HL-60 (cell line): Measurements from ENCODE around the gene OR56A4.
A peak's percentile ranks its signal among the peaks of the same experiment; 100 is the strongest.

Experiments used
- DNase-seq, 2 experiments: peaks; one replicate each; pipeline ENCODE4 v3.0.0-alpha.2; 2010 to 2020; ENCODE audit warnings: low read depth in 1 of 2, low spot score in 1 of 2
- H3K27ac ChIP-seq: fragments of 250-450 bp; sonication (Bioruptor Pico); replicated peaks from 2 replicates; pipeline ENCODE4 v1.5.1; 2020; ENCODE audit warnings: mild to moderate bottlenecking, moderate library complexity
- H3K27me3 ChIP-seq: fragments of 250-450 bp; sonication (Bioruptor Pico); 2 replicates; pipeline ENCODE4 v1.5.1; 2021; ENCODE audit warnings: mild to moderate bottlenecking, moderate library complexity; ENCODE audit not compliant: insufficient read depth, poor library complexity, severe bottlenecking
- H3K4me3 ChIP-seq: replicated peaks from 2 replicates; pipeline ENCODE4 v1.5.1; 2011; ENCODE audit warnings: mild to moderate bottlenecking, control low read depth, low read length; ENCODE audit not compliant: insufficient read depth
- CTCF ChIP-seq: IDR thresholded peaks from one replicate; pipeline ENCODE4 v1.5.1; 2011; ENCODE audit warnings: low read length, control low read depth, inconsistent platforms; ENCODE audit not compliant: insufficient read depth
- GABPA ChIP-seq: IDR thresholded peaks from 2 replicates; pipeline ENCODE4 v1.6.1; 2012; ENCODE audit warnings: low read depth
- POLR2AphosphoS5 ChIP-seq: IDR thresholded peaks from 2 replicates; pipeline ENCODE4 v1.6.1; 2012; ENCODE audit warnings: low read depth
- SPI1 ChIP-seq: IDR thresholded peaks from 2 replicates; pipeline ENCODE4 v1.6.1; 2012; ENCODE audit warnings: low read depth, mild to moderate bottlenecking, borderline replicate concordance
- TF ChIP-seq, protein P1 (sequence below): IDR thresholded peaks from 2 replicates; pipeline ENCODE4 v1.6.1; 2012; ENCODE audit warnings: low read depth; ENCODE audit not compliant: insufficient replicate concordance

The OR56A4 gene

DNA sequence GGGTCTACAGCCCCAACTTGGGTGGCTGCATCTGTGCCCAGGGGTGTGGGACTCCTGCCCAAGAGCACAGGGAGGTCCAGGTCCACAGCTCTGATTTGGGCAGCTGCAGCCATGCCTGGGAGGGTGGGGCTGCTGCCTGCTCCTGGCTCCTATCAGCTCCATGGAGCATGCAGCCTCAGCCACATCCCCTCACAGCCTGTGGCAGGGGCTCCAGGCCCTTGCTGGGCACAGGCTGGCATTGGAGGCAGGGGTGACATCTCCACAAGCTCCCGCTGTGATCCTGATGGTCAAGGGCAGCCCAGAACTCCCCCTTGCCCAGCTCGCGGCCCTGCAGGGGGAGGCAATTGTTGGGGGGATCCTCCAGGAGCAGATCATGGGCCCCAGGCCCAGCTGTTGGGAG is 6.3 kb upstream of the OR56A4 start:
- H3K27me3 ChIP-seq: no peaks in the 10 kb centered on the region
- H3K4me3 ChIP-seq: no peak overlapping the region
- H3K27ac ChIP-seq: peak overlapping the region; percentile 46; the same call in 1 of the 2 replicates
- no peak for DNase-seq
- TF ChIP-seq, protein P1, sequence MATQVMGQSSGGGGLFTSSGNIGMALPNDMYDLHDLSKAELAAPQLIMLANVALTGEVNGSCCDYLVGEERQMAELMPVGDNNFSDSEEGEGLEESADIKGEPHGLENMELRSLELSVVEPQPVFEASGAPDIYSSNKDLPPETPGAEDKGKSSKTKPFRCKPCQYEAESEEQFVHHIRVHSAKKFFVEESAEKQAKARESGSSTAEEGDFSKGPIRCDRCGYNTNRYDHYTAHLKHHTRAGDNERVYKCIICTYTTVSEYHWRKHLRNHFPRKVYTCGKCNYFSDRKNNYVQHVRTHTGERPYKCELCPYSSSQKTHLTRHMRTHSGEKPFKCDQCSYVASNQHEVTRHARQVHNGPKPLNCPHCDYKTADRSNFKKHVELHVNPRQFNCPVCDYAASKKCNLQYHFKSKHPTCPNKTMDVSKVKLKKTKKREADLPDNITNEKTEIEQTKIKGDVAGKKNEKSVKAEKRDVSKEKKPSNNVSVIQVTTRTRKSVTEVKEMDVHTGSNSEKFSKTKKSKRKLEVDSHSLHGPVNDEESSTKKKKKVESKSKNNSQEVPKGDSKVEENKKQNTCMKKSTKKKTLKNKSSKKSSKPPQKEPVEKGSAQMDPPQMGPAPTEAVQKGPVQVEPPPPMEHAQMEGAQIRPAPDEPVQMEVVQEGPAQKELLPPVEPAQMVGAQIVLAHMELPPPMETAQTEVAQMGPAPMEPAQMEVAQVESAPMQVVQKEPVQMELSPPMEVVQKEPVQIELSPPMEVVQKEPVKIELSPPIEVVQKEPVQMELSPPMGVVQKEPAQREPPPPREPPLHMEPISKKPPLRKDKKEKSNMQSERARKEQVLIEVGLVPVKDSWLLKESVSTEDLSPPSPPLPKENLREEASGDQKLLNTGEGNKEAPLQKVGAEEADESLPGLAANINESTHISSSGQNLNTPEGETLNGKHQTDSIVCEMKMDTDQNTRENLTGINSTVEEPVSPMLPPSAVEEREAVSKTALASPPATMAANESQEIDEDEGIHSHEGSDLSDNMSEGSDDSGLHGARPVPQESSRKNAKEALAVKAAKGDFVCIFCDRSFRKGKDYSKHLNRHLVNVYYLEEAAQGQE: no peak
- TF ChIP-seq SPI1: no peak
- TF ChIP-seq CTCF: no peak
- TF ChIP-seq POLR2AphosphoS5: no peak
- no peak for TF ChIP-seq GABPA

DNA sequence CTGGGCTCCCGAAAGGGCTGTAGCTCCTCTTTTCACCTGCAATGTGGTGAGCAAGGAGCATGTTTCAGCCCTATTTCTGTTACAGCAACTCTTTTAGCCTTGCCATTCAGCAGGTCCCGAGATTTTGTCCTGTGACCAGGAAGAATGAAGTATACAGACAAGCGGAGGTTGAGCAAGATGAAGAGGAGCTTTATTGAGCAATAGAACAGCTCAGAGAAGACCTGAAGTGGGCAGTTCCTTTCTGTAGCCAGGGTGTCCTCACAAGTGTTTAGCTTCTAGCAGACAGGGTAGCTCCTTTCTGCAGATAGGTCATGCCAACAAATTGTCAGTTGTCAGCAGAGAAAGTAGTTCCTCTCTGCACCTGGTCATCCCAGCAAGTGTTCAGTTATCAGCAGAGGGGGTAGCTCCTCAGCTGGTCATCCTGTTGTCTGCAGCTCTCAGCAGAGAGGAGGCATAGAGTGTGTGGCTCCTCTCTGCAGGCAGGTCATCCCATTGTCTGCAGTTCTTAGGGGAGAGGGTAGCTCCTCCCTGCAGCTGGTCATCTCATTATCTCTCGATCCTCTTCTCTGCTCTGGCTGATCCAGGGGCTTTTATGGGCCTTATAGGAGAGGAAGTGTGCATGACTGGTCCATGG is 5.4 kb upstream of the OR56A4 start:
- peak overlapping the region; percentile 55 for H3K27ac ChIP-seq
- no peak overlapping the region for H3K4me3 ChIP-seq
- TF ChIP-seq SPI1: no peak
- TF ChIP-seq, protein P1: no peak
- peak; percentile 49 to 74 for DNase-seq
- H3K27me3 ChIP-seq: no peaks in the 10 kb centered on the region

GRCh38 chr11:6006395-6006794 is 351 bp downstream of the OR56A4 start:
- H3K27me3 ChIP-seq: no peaks in the 10 kb centered on the region
- H3K4me3 ChIP-seq: no peak overlapping the region
- no peak for TF ChIP-seq GABPA
- DNase-seq: no peak
- H3K27ac ChIP-seq: no peak overlapping the region

DNA sequence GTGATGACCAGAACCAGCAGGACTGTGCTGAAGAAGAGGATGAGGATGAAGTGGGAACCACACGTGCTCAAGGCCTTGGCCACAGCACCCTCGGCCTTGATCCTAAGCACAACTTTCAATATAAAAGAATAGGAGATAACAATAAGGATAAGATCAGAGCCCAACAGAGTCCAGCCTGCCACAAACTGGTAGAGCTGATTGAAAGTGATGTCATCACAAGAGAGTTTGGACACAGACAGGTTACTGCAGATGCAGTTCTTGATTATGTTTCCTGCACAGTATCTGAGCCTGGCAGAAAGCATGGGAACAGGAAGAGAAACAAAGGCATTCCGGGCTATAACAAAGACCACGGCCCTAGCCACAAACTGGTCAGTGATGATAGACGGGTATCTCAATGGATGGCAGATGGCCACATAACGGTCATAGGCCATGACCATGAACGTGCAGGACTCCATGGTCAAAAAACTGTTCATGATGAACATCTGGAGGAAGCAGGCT is 4.5 kb downstream of the OR56A4 start:
- H3K27ac ChIP-seq: no peak overlapping the region
- no peak overlapping the region for H3K4me3 ChIP-seq
- no peak for DNase-seq
- peaks cover 4% of the 10 kb centered on the region for H3K27me3 ChIP-seq
- TF ChIP-seq SPI1 (no peak), POLR2AphosphoS5 (no peak), GABPA (no peak), CTCF (no peak)
- TF ChIP-seq, protein P1: no peak
